Liver (tissue), 9 donors: Measurements from ENCODE around the gene NFATC1. TPM values are rescaled to one million over a fixed set of nuclear protein-coding genes. Genes with fewer than 3 reads are reported as not detected.

Experiments
- DNase-seq: peaks from one replicate; pipeline ENCODE4 v3.0.0-alpha.2; 2017; ENCODE audit warnings: low spot score
- H3K27ac ChIP-seq, 2 donors: one replicate each; pipeline ENCODE4 v1.7.0; 2013; ENCODE audit warnings: inconsistent platforms in 2 of 2, low read length in 2 of 2, control low read depth in 1 of 2, low read depth in 1 of 2, mild to moderate bottlenecking in 1 of 2
- H3K27me3 ChIP-seq, 4 donors: one replicate each; pipeline versions ENCODE4 v1.6.1 to v1.7.0; 2013; ENCODE audit warnings: low read length in 3 of 4, inconsistent platforms in 1 of 4, mild to moderate bottlenecking in 1 of 4, moderate library complexity in 1 of 4; ENCODE audit not compliant: control insufficient read depth in 4 of 4, insufficient read depth in 4 of 4
- H3K36me3 ChIP-seq, 4 donors: one replicate each; pipeline versions ENCODE4 v1.6.1 to v1.7.0; 2013; ENCODE audit warnings: low read length in 3 of 4, mild to moderate bottlenecking in 3 of 4, low read depth in 1 of 4, moderate library complexity in 1 of 4; ENCODE audit not compliant: control insufficient read depth in 4 of 4, insufficient read depth in 3 of 4
- H3K4me1 ChIP-seq, 4 donors: one replicate each; pipeline versions ENCODE4 v1.6.1 to v1.7.0; 2013; ENCODE audit warnings: low read length in 3 of 4, mild to moderate bottlenecking in 3 of 4, moderate library complexity in 1 of 4; ENCODE audit not compliant: control insufficient read depth in 4 of 4, insufficient read depth in 4 of 4
- H3K4me3 ChIP-seq, 3 donors: one replicate each; pipeline versions ENCODE4 v1.6.1 to v1.7.0; 2013; ENCODE audit warnings: low read length in 3 of 3, control low read depth in 1 of 3, low read depth in 1 of 3, mild to moderate bottlenecking in 1 of 3
- H3K9ac ChIP-seq, 2 donors: one replicate each; pipeline ENCODE4 v1.7.0; 2013; ENCODE audit warnings: low read length in 2 of 2, mild to moderate bottlenecking in 2 of 2, moderate library complexity in 2 of 2, control low read depth in 1 of 2, low read depth in 1 of 2
- H3K9me3 ChIP-seq, 4 donors: one replicate each; pipeline versions ENCODE4 v1.6.1 to v1.7.0; 2013; ENCODE audit warnings: low read length in 3 of 4; ENCODE audit not compliant: control insufficient read depth in 4 of 4
- EGR1 ChIP-seq, 2 donors: IDR thresholded peaks; 2 replicates each; pipeline ENCODE4 v1.6.1; 2016 to 2018; ENCODE audit warnings: antibody characterized with exemption in 2 of 2, low read depth in 2 of 2
- FOXA2 ChIP-seq: IDR thresholded peaks from 2 replicates; pipeline ENCODE4 v1.6.1; 2016; ENCODE audit warnings: antibody characterized with exemption
- HNF4A ChIP-seq, 2 donors: conservative IDR thresholded peaks; 2 replicates each; pipeline ENCODE4 v1.6.1; 2016; ENCODE audit warnings: antibody characterized with exemption in 2 of 2, mild to moderate bottlenecking in 2 of 2
- HNF4G ChIP-seq: IDR thresholded peaks from 2 replicates; pipeline ENCODE4 v1.6.1; 2016; ENCODE audit warnings: antibody characterized with exemption
- JUND ChIP-seq, 2 donors: IDR thresholded peaks; 2 replicates each; pipeline ENCODE4 v1.6.1; 2016; ENCODE audit warnings: antibody characterized with exemption in 2 of 2
- NR2F2 ChIP-seq: IDR thresholded peaks from 2 replicates; pipeline ENCODE4 v1.6.1; 2016; ENCODE audit warnings: antibody characterized with exemption
- RAD21 ChIP-seq, 2 donors: IDR thresholded peaks; 2 replicates each; pipeline ENCODE4 v1.6.1; 2016; ENCODE audit warnings: antibody characterized with exemption in 2 of 2, mild to moderate bottlenecking in 2 of 2
- RXRA ChIP-seq, 2 donors: IDR thresholded peaks; 2 replicates each; pipeline ENCODE4 v1.6.1; 2017 to 2018; ENCODE audit warnings: antibody characterized with exemption in 2 of 2, mild to moderate bottlenecking in 1 of 2
- SP1 ChIP-seq: IDR thresholded peaks from 2 replicates; pipeline ENCODE4 v1.6.1; 2018; ENCODE audit warnings: antibody characterized with exemption, mild to moderate bottlenecking
- TAF1 ChIP-seq: conservative IDR thresholded peaks from 2 replicates; pipeline ENCODE4 v1.6.1; 2016; ENCODE audit warnings: antibody characterized with exemption, mild to moderate bottlenecking
- YY1 ChIP-seq: IDR thresholded peaks from 2 replicates; pipeline ENCODE4 v1.6.1; 2016; ENCODE audit warnings: antibody characterized with exemption, mild to moderate bottlenecking
- WGBS: extraction: QIAGEN DNeasy Blood & Tissue Kit; methylation state at CpG from one replicate; pipeline ENCODE4 v1.1.7; 2013; 5-methylcytosine and 5-hydroxymethylcytosine counted together
- polyA plus RNA-seq, 2 donors: library from polyadenylated mRNA; stranded (reverse) in 1 of 2; unstranded in 1 of 2; fragments of 200-250 nt in 1 of 2; fragments of >200 nt in 1 of 2; fragmentation: Nextera tagmentation in 1 of 2; extraction: Ambion mirVana in 1 of 2; gene quantifications; one replicate each; pipeline versions ENCODE4 v1.2.1 to v1.2.3, GENCODE V29; 2013 to 2015
- total RNA-seq, 2 donors: library from RNA; depleted of rRNA; stranded (reverse); fragments of >200 nt; gene quantifications; one replicate each; pipeline ENCODE4 v1.2.3, GENCODE V29; 2014
- TF ChIP-seq, protein P1 (sequence below): IDR thresholded peaks from 2 replicates; pipeline ENCODE4 v1.6.1; 2016; ENCODE audit warnings: antibody characterized with exemption
- TF ChIP-seq, protein P2 (sequence below): IDR thresholded peaks from 2 replicates; pipeline ENCODE4 v1.6.1; 2016; ENCODE audit warnings: antibody characterized with exemption
- TF ChIP-seq, protein P3 (sequence below): IDR thresholded peaks from 2 replicates; pipeline ENCODE4 v1.6.1; 2016; ENCODE audit warnings: antibody characterized with exemption
- TF ChIP-seq, protein P4 (sequence below): fragments of 150-350 bp; IDR thresholded peaks from 2 replicates; pipeline ENCODE4 v1.5.1; 2017; ENCODE audit warnings: improper control_type of control experiment, low read depth, low read length; ENCODE audit not compliant: missing input control
- TF ChIP-seq, protein P5 (sequence below): IDR thresholded peaks from 2 replicates; pipeline ENCODE4 v1.6.1; 2016; ENCODE audit warnings: antibody characterized with exemption, mild to moderate bottlenecking
- donor health status: healthy.
- donor health status: healthy.
- donor health status: healthy.
- donor health status: healthy.
- donor health status: healthy.

NFATC1 gene
- total and polyA plus RNA-seq, 4 donors, result 0.57 to 2.2 (median 1.3) TPM

DNA sequence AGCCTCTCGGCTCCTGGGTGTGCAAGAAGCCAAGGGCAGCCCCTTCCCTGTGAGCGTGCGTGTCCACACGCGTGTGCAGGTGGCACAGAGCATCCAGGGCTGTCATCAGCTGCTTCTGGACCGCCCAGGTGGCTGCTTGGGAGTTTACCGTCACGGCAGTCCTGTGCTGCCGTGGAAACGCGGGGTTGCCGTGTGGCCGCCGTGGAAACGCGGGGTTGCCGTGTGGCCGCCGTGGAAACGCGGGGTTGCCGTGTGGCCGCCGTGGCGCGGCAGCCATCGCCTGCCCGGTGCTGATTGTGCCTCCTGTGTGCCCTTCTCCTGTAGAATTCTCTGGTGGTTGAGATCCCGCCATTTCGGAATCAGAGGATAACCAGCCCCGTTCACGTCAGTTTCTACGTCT lies 71.4 kb downstream of the NFATC1 start:
- H3K27me3 ChIP-seq, result no peaks in the 10 kb centered on the region
- no peak for TF ChIP-seq EGR1 (IDR thresholded peaks at IDR 0.05; ENCODE audit: low read depth in 2 of 2)
- TF ChIP-seq, protein P1, sequence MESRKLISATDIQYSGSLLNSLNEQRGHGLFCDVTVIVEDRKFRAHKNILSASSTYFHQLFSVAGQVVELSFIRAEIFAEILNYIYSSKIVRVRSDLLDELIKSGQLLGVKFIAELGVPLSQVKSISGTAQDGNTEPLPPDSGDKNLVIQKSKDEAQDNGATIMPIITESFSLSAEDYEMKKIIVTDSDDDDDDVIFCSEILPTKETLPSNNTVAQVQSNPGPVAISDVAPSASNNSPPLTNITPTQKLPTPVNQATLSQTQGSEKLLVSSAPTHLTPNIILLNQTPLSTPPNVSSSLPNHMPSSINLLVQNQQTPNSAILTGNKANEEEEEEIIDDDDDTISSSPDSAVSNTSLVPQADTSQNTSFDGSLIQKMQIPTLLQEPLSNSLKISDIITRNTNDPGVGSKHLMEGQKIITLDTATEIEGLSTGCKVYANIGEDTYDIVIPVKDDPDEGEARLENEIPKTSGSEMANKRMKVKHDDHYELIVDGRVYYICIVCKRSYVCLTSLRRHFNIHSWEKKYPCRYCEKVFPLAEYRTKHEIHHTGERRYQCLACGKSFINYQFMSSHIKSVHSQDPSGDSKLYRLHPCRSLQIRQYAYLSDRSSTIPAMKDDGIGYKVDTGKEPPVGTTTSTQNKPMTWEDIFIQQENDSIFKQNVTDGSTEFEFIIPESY, result no peak
- no peak for TF ChIP-seq SP1
- TF ChIP-seq TAF1, result no peak
- TF ChIP-seq JUND (IDR thresholded peaks at IDR 0.05), result no peak
- TF ChIP-seq, protein P2, sequence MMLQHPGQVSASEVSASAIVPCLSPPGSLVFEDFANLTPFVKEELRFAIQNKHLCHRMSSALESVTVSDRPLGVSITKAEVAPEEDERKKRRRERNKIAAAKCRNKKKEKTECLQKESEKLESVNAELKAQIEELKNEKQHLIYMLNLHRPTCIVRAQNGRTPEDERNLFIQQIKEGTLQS, result no peak
- no peak for TF ChIP-seq RAD21 (IDR thresholded peaks at IDR 0.05)
- TF ChIP-seq YY1, result no peak
- TF ChIP-seq NR2F2, result no peak
- no peak for TF ChIP-seq RXRA (IDR thresholded peaks at IDR 0.05)
- no peak for TF ChIP-seq HNF4A (conservative IDR thresholded peaks at IDR 0.05)
- TF ChIP-seq, protein P3, sequence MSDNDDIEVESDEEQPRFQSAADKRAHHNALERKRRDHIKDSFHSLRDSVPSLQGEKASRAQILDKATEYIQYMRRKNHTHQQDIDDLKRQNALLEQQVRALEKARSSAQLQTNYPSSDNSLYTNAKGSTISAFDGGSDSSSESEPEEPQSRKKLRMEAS, result no peak
- TF ChIP-seq, protein P4, sequence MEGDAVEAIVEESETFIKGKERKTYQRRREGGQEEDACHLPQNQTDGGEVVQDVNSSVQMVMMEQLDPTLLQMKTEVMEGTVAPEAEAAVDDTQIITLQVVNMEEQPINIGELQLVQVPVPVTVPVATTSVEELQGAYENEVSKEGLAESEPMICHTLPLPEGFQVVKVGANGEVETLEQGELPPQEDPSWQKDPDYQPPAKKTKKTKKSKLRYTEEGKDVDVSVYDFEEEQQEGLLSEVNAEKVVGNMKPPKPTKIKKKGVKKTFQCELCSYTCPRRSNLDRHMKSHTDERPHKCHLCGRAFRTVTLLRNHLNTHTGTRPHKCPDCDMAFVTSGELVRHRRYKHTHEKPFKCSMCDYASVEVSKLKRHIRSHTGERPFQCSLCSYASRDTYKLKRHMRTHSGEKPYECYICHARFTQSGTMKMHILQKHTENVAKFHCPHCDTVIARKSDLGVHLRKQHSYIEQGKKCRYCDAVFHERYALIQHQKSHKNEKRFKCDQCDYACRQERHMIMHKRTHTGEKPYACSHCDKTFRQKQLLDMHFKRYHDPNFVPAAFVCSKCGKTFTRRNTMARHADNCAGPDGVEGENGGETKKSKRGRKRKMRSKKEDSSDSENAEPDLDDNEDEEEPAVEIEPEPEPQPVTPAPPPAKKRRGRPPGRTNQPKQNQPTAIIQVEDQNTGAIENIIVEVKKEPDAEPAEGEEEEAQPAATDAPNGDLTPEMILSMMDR, result no peak
- WGBS, result 97% methylated on average over 33 of the region's 33 CpGs
- H3K36me3 ChIP-seq, result no peaks in the 10 kb centered on the region
- no peaks in the 10 kb centered on the region for H3K4me1 ChIP-seq
- no peak overlapping the region for H3K27ac ChIP-seq
- no peak for DNase-seq
- H3K9me3 ChIP-seq, result no peaks in the 10 kb centered on the region
- H3K4me3 ChIP-seq, result no peak overlapping the region
- no peak overlapping the region for H3K9ac ChIP-seq

DNA sequence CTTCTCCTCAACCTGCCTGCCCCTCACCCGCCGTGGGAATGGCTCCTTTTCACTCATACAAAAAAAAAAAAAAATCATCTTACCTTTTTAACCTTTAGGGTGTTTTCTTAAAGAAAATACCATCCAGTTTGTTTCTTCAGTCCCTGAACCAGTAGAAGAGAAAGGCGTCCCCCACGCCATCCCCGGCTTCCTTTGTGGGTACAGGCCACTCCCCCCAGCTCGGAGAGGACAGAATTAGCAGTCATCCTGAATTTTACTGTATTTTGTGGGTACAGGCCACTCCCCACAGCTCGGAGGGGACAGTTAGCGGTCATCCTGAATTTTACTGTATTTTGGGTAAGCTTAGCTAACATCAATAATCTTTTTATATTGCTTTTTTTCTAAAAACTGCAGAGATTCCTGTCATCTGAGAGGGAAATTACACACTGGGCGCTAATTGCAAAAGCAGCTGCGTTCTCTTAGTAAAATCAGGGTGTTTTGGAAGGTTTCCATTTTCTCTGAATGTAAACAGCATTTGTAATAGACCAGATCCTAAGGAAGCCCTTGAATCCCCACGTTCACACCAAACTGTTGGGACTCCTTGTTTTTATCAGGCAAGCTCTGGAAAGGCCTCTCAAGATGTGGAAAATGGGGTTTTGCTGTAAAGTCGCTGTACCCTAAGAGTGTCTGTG lies 72.5 kb downstream of the NFATC1 start:
- no peaks in the 10 kb centered on the region for H3K27me3 ChIP-seq
- H3K4me3 ChIP-seq, result no peak overlapping the region
- no peak overlapping the region for H3K27ac ChIP-seq
- no peaks in the 10 kb centered on the region for H3K9me3 ChIP-seq
- DNase-seq, result no peak
- WGBS, result 83% methylated on average over 12 of the region's 12 CpGs
- H3K36me3 ChIP-seq, result no peaks in the 10 kb centered on the region
- no peaks in the 10 kb centered on the region for H3K4me1 ChIP-seq
- TF ChIP-seq EGR1 (IDR thresholded peaks at IDR 0.05; ENCODE audit: low read depth in 2 of 2), result no peak
- TF ChIP-seq JUND (IDR thresholded peaks at IDR 0.05), result no peak
- TF ChIP-seq HNF4G, result no peak
- TF ChIP-seq, protein P3, result no peak
- TF ChIP-seq, protein P4, result no peak
- TF ChIP-seq RAD21 (IDR thresholded peaks at IDR 0.05), result no peak
- TF ChIP-seq RXRA (IDR thresholded peaks at IDR 0.05), result no peak
- TF ChIP-seq, protein P5, sequence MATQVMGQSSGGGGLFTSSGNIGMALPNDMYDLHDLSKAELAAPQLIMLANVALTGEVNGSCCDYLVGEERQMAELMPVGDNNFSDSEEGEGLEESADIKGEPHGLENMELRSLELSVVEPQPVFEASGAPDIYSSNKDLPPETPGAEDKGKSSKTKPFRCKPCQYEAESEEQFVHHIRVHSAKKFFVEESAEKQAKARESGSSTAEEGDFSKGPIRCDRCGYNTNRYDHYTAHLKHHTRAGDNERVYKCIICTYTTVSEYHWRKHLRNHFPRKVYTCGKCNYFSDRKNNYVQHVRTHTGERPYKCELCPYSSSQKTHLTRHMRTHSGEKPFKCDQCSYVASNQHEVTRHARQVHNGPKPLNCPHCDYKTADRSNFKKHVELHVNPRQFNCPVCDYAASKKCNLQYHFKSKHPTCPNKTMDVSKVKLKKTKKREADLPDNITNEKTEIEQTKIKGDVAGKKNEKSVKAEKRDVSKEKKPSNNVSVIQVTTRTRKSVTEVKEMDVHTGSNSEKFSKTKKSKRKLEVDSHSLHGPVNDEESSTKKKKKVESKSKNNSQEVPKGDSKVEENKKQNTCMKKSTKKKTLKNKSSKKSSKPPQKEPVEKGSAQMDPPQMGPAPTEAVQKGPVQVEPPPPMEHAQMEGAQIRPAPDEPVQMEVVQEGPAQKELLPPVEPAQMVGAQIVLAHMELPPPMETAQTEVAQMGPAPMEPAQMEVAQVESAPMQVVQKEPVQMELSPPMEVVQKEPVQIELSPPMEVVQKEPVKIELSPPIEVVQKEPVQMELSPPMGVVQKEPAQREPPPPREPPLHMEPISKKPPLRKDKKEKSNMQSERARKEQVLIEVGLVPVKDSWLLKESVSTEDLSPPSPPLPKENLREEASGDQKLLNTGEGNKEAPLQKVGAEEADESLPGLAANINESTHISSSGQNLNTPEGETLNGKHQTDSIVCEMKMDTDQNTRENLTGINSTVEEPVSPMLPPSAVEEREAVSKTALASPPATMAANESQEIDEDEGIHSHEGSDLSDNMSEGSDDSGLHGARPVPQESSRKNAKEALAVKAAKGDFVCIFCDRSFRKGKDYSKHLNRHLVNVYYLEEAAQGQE, result no peak
- TF ChIP-seq, protein P1, result no peak
- TF ChIP-seq FOXA2, result no peak
- no peak overlapping the region for H3K9ac ChIP-seq
